Measurements from ENCODE around the gene RAD21L1.

RAD21L1 gene

DNA sequence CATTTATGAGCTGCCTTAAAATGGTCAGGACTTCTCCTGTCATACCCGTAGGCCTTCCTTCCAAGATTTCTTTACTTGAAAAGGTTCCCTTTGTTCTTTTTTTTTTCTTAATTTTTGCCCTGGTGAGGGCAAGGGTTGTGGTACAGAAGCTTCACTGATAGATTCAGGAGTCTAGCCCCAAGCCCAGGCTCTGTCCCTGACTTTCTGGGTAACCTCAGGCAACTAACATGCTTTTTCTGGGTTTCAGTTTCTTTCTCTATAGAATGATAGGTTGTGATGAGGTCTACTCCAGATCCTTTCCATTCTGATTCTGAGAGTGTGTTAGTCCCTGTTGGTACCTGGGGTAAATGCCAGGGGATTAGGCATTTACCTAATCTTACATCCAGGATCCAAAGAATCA lies 61.5 kb downstream of the RAD21L1 start:
- no peak overlapping the region for H3K14ac ChIP-seq (ENCODE audit: low read length)
- H4K12ac ChIP-seq (ENCODE audit: low read depth, low read length) = no peak overlapping the region
- H3K36me3 ChIP-seq (ENCODE audit: control insufficient read depth in 1 of 2, insufficient read depth in 2 of 2, low read length in 2 of 2) = no peaks in the 10 kb centered on the region
- no peak overlapping the region for H2AFZ ChIP-seq (ENCODE audit: insufficient read depth, low read length, poor library complexity)
- H3K27ac ChIP-seq (ENCODE audit: low read depth, low read length) = no peak overlapping the region
- no peak overlapping the region for H4K91ac ChIP-seq (ENCODE audit: low read depth, low read length)
- WGBS (ENCODE audit: extremely low coverage, insufficient coverage, insufficient read length) = no CpG with 5 or more reads among the region's 1 CpG
- no peaks in the 10 kb centered on the region for H3K4me1 ChIP-seq (ENCODE audit: control insufficient read depth in 1 of 2, insufficient read depth in 2 of 2, low read length in 2 of 2)
- no peak overlapping the region for H3K4ac ChIP-seq (ENCODE audit: low read depth, low read length)
- H3K9me3 ChIP-seq (ENCODE audit: insufficient read depth, low read depth, low read length) = peaks cover 2% of the 10 kb centered on the region
- H3K23ac ChIP-seq (ENCODE audit: low read length) = no peak overlapping the region
- no peak overlapping the region for H4K8ac ChIP-seq (ENCODE audit: low read depth, low read length)
- H2BK120ac ChIP-seq (ENCODE audit: insufficient read depth, low read length, poor library complexity) = no peak overlapping the region
- no peak overlapping the region for H3K4me2 ChIP-seq (ENCODE audit: low read length)
- H3K79me2 ChIP-seq (ENCODE audit: control insufficient read depth, insufficient read depth, low read length, poor library complexity) = no peaks in the 10 kb centered on the region
- DNase-seq = no peak
- no peak overlapping the region for H2BK5ac ChIP-seq (ENCODE audit: low read depth, low read length, poor library complexity)
- no peaks in the 10 kb centered on the region for H3K79me1 ChIP-seq (ENCODE audit: low read length)
- no peaks in the 10 kb centered on the region for H3K27me3 ChIP-seq (ENCODE audit: insufficient read depth, low read length)
- no peak overlapping the region for H2AK5ac ChIP-seq (ENCODE audit: low read length)
- H2BK12ac ChIP-seq (ENCODE audit: low read length) = no peak overlapping the region
- no peak overlapping the region for H3K9ac ChIP-seq (ENCODE audit: low read length)
- H3K18ac ChIP-seq (ENCODE audit: low read length) = no peak overlapping the region
- no peak overlapping the region for H3K4me3 ChIP-seq (ENCODE audit: low read depth, low read length)

DNA sequence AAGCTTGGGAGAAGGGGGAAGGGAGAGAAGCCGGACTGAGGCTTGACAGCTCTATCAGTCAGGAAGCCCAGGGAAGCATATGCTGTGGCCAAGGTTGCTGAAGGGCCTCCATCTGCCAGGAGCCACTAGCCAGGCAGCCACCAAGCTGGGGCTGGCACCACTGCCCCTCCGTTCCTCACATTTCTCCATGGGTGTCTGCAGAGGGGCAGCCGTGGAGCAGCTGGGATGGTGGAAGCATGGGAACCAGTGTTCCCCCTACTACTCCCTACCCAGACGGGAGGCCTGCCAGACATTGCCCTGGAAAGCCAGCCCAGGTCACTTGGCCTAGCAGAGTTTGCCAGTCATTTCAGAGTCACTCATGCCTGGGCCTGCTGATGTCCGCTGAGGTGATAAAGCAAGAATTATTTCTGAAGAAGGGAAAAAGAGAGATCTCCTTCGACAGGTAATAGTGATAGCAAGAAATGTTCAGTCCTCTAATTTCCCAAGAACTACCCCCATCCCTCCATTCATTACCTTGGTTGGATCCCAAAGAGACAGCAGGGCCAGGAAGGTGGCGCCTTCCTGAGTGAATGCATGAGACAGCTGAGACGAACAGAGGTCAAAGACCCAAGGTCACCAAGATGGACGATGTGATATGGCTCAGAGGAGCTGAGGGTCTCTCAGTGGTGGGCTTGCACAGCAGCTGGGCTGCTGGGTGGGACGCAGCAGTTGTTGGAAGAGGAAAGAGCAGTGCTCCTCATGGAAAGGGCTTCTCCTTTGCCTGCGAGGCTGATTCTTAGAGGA lies 62.1 kb downstream of the RAD21L1 start:
- Histone ChIP-seq H3K4me2 (ENCODE audit: low read length) (no peak overlapping the region), H3K4me1 (ENCODE audit: control insufficient read depth in 1 of 2, insufficient read depth in 2 of 2, low read length in 2 of 2) (no peaks in the 10 kb centered on the region), H3K4ac (ENCODE audit: low read depth, low read length) (no peak overlapping the region), H2BK120ac (ENCODE audit: insufficient read depth, low read length, poor library complexity) (no peak overlapping the region), H3K36me3 (ENCODE audit: control insufficient read depth in 1 of 2, insufficient read depth in 2 of 2, low read length in 2 of 2) (no peaks in the 10 kb centered on the region), H3K23ac (ENCODE audit: low read length) (no peak overlapping the region), H3K14ac (ENCODE audit: low read length) (no peak overlapping the region), H4K8ac (ENCODE audit: low read depth, low read length) (no peak overlapping the region), H2BK5ac (ENCODE audit: low read depth, low read length, poor library complexity) (no peak overlapping the region), H3K18ac (ENCODE audit: low read length) (no peak overlapping the region), H3K79me1 (ENCODE audit: low read length) (no peaks in the 10 kb centered on the region), H4K91ac (ENCODE audit: low read depth, low read length) (no peak overlapping the region), H3K4me3 (ENCODE audit: low read depth, low read length) (no peak overlapping the region), H2BK12ac (ENCODE audit: low read length) (no peak overlapping the region), H3K9me3 (ENCODE audit: insufficient read depth, low read depth, low read length) (peaks cover 2% of the 10 kb centered on the region), H2AFZ (ENCODE audit: insufficient read depth, low read length, poor library complexity) (no peak overlapping the region), H2AK5ac (ENCODE audit: low read length) (no peak overlapping the region), H3K27me3 (ENCODE audit: insufficient read depth, low read length) (no peaks in the 10 kb centered on the region), H3K27ac (ENCODE audit: low read depth, low read length) (no peak overlapping the region), H3K79me2 (ENCODE audit: control insufficient read depth, insufficient read depth, low read length, poor library complexity) (no peaks in the 10 kb centered on the region), H4K12ac (ENCODE audit: low read depth, low read length) (no peak overlapping the region), H3K9ac (ENCODE audit: low read length) (no peak overlapping the region)
- no peak for DNase-seq
- no CpG with 5 or more reads among the region's 11 CpGs for WGBS (ENCODE audit: extremely low coverage, insufficient coverage, insufficient read length)

DNA sequence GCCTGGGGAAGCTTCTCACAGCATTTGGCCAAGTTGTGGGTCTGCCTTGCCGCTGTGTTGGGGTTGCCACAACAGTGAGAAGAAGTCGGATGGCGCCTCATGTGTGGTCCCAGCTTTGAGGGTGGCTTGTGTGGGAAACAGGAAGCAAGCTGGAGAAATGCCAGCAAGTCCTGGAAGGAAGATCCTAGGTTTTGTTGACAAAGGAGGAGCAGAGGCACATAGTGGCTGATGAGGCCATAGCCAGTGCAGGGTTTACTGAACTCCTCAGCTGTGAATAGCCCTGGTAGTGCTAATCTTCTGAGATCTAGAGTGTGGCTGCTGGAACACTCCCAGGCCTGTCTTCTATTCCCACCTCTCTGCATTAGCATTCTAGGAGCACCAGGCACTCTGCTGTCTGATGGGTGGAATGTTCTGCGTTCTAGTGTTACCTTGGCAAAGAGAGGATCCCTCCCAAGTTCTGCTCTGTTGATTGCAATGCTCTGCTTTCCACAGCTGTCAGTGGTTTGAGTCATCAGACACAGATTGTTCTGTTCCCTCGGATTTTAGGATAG lies 65.4 kb downstream of the RAD21L1 start:
- Histone ChIP-seq H3K9ac (ENCODE audit: low read length) (no peak overlapping the region), H3K79me1 (ENCODE audit: low read length) (no peaks in the 10 kb centered on the region), H2AK5ac (ENCODE audit: low read length) (no peak overlapping the region), H2AFZ (ENCODE audit: insufficient read depth, low read length, poor library complexity) (no peak overlapping the region), H3K36me3 (ENCODE audit: control insufficient read depth in 1 of 2, insufficient read depth in 2 of 2, low read length in 2 of 2) (no peaks in the 10 kb centered on the region), H3K27me3 (ENCODE audit: insufficient read depth, low read length) (no peaks in the 10 kb centered on the region), H3K9me3 (ENCODE audit: insufficient read depth, low read depth, low read length) (peaks cover 4% of the 10 kb centered on the region), H4K12ac (ENCODE audit: low read depth, low read length) (no peak overlapping the region), H3K4me1 (ENCODE audit: control insufficient read depth in 1 of 2, insufficient read depth in 2 of 2, low read length in 2 of 2) (no peaks in the 10 kb centered on the region), H2BK5ac (ENCODE audit: low read depth, low read length, poor library complexity) (no peak overlapping the region), H3K27ac (ENCODE audit: low read depth, low read length) (no peak overlapping the region), H2BK12ac (ENCODE audit: low read length) (no peak overlapping the region), H3K18ac (ENCODE audit: low read length) (no peak overlapping the region), H4K91ac (ENCODE audit: low read depth, low read length) (no peak overlapping the region), H3K4me3 (ENCODE audit: low read depth, low read length) (no peak overlapping the region), H4K8ac (ENCODE audit: low read depth, low read length) (no peak overlapping the region), H3K23ac (ENCODE audit: low read length) (no peak overlapping the region), H2BK120ac (ENCODE audit: insufficient read depth, low read length, poor library complexity) (no peak overlapping the region), H3K14ac (ENCODE audit: low read length) (no peak overlapping the region), H3K4ac (ENCODE audit: low read depth, low read length) (no peak overlapping the region), H3K79me2 (ENCODE audit: control insufficient read depth, insufficient read depth, low read length, poor library complexity) (no peaks in the 10 kb centered on the region), H3K4me2 (ENCODE audit: low read length) (no peak overlapping the region)
- WGBS (ENCODE audit: extremely low coverage, insufficient coverage, insufficient read length) = no CpG with 5 or more reads among the region's 5 CpGs
- no peak for DNase-seq

DNA sequence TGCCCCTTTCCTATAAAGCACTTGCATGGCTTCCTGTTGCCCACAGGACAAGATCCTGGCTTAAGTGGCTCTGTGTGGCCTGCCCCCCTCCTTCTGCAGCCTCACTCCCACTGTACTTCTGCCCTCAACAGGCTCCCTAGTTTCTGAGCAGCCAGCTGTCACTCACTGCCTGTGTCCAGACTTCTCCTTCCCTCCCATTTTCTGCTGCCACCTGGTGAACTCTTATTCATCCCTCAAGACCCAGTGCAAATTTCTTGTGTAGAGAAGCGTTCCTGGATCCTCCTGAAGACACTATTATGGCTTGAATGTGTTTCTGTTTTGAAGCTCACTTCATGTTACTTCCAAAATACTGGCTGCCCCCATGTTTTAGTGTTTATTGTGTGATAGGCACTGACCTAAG lies 66.8 kb downstream of the RAD21L1 start:
- Histone ChIP-seq H2BK12ac (ENCODE audit: low read length) (no peak overlapping the region), H3K79me1 (ENCODE audit: low read length) (no peaks in the 10 kb centered on the region), H3K27me3 (ENCODE audit: insufficient read depth, low read length) (no peaks in the 10 kb centered on the region), H3K79me2 (ENCODE audit: control insufficient read depth, insufficient read depth, low read length, poor library complexity) (no peaks in the 10 kb centered on the region), H2BK5ac (ENCODE audit: low read depth, low read length, poor library complexity) (no peak overlapping the region), H2AK5ac (ENCODE audit: low read length) (no peak overlapping the region), H3K4ac (ENCODE audit: low read depth, low read length) (no peak overlapping the region), H3K4me3 (ENCODE audit: low read depth, low read length) (no peak overlapping the region), H2AFZ (ENCODE audit: insufficient read depth, low read length, poor library complexity) (no peak overlapping the region), H3K9me3 (ENCODE audit: insufficient read depth, low read depth, low read length) (peaks cover 6% of the 10 kb centered on the region), H3K9ac (ENCODE audit: low read length) (no peak overlapping the region), H3K4me2 (ENCODE audit: low read length) (no peak overlapping the region), H2BK120ac (ENCODE audit: insufficient read depth, low read length, poor library complexity) (no peak overlapping the region), H3K23ac (ENCODE audit: low read length) (no peak overlapping the region), H3K14ac (ENCODE audit: low read length) (no peak overlapping the region), H3K36me3 (ENCODE audit: control insufficient read depth in 1 of 2, insufficient read depth in 2 of 2, low read length in 2 of 2) (no peaks in the 10 kb centered on the region), H3K27ac (ENCODE audit: low read depth, low read length) (no peak overlapping the region), H4K91ac (ENCODE audit: low read depth, low read length) (no peak overlapping the region), H4K12ac (ENCODE audit: low read depth, low read length) (no peak overlapping the region), H3K4me1 (ENCODE audit: control insufficient read depth in 1 of 2, insufficient read depth in 2 of 2, low read length in 2 of 2) (no peaks in the 10 kb centered on the region), H4K8ac (ENCODE audit: low read depth, low read length) (no peak overlapping the region), H3K18ac (ENCODE audit: low read length) (no peak overlapping the region)
- DNase-seq = no peak
- no CpG with 5 or more reads among the region's 1 CpG for WGBS (ENCODE audit: extremely low coverage, insufficient coverage, insufficient read length)

Measured in trophoblast cell (in vitro differentiated cells and primary cell).